KMS-11 (cell line): ENCODE data around the gene CHODL.

Source experiments
- H2AFZ ChIP-seq: fragments of 200-600 bp; sonication (generic); 2 replicates; pipeline ENCODE4 v1.6.1; 2016; ENCODE audit warnings: antibody characterized with exemption, mixed run types, low read depth
- H3K27ac ChIP-seq: fragments of 200-600 bp; sonication (generic); 2 replicates; pipeline ENCODE4 v1.6.1; 2016; ENCODE audit warnings: mild to moderate bottlenecking, mixed run types
- H3K27me3 ChIP-seq: fragments of 200-600 bp; sonication (generic); 2 replicates; pipeline ENCODE4 v1.6.1; 2017; ENCODE audit warnings: mild to moderate bottlenecking, low read depth, mixed run types, moderate library complexity; ENCODE audit not compliant: insufficient read depth
- H3K36me3 ChIP-seq: fragments of 200-600 bp; sonication (generic); 2 replicates; pipeline ENCODE4 v1.6.1; 2017; ENCODE audit warnings: mild to moderate bottlenecking, mixed run types; ENCODE audit not compliant: insufficient read depth
- H3K4me1 ChIP-seq: fragments of 200-600 bp; sonication (generic); 2 replicates; pipeline ENCODE4 v1.6.1; 2016; ENCODE audit warnings: mild to moderate bottlenecking, low read depth, mixed run types; ENCODE audit not compliant: poor library complexity, severe bottlenecking
- H3K4me2 ChIP-seq: fragments of 200-600 bp; sonication (generic); 2 replicates; pipeline ENCODE4 v1.7.0; 2016; ENCODE audit warnings: mild to moderate bottlenecking, mixed run types
- H3K4me3 ChIP-seq: fragments of 200-600 bp; sonication (generic); IDR thresholded peaks from 2 replicates; pipeline ENCODE4 v1.6.1; 2017; ENCODE audit warnings: low read depth, low read length, mixed read lengths; ENCODE audit not compliant: insufficient read depth
- H3K79me2 ChIP-seq: fragments of 200-600 bp; sonication (generic); 2 replicates; pipeline ENCODE4 v1.6.1; 2016; ENCODE audit warnings: low read depth, mixed run types; ENCODE audit not compliant: insufficient read depth
- H3K9ac ChIP-seq: fragments of 200-600 bp; sonication (generic); 2 replicates; pipeline ENCODE4 v1.6.1; 2016; ENCODE audit warnings: mild to moderate bottlenecking, mixed run types
- H4K20me1 ChIP-seq: fragments of 200-600 bp; sonication (generic); 2 replicates; pipeline ENCODE4 v1.6.1; 2016; ENCODE audit warnings: mild to moderate bottlenecking, mixed run types; ENCODE audit not compliant: insufficient read depth
- TF ChIP-seq, protein P1 (sequence below): fragments of 200-600 bp; sonication (generic); conservative IDR thresholded peaks from 2 replicates; pipeline ENCODE4 v1.6.1; 2017; ENCODE audit warnings: low read depth, mild to moderate bottlenecking, antibody characterized with exemption, low read length, moderate library complexity, mixed read lengths

Gene CHODL

DNA sequence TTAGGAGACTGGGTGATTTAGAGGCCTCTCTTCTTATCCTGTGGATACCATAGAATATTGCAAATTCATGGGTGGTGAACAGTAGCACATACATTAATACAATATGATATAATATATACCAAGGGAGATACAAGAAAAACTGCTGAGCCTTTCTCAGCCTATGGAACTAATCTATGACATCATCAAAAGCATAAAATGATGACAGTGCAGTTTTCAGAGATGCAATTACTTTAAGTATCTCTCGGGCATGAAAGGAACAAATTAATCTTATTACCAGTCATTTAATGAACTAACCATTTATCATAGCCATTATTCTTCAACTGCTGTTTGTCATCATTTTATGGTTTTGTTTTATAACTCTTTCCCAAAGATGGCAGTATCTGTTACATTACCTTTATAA lies 3.5 kb downstream of the CHODL start:
- H3K36me3 ChIP-seq = no peaks in the 10 kb centered on the region
- H3K27ac ChIP-seq = no peak overlapping the region
- no peak overlapping the region for H3K9ac ChIP-seq
- H3K4me2 ChIP-seq = no peak overlapping the region
- TF ChIP-seq, protein P1, sequence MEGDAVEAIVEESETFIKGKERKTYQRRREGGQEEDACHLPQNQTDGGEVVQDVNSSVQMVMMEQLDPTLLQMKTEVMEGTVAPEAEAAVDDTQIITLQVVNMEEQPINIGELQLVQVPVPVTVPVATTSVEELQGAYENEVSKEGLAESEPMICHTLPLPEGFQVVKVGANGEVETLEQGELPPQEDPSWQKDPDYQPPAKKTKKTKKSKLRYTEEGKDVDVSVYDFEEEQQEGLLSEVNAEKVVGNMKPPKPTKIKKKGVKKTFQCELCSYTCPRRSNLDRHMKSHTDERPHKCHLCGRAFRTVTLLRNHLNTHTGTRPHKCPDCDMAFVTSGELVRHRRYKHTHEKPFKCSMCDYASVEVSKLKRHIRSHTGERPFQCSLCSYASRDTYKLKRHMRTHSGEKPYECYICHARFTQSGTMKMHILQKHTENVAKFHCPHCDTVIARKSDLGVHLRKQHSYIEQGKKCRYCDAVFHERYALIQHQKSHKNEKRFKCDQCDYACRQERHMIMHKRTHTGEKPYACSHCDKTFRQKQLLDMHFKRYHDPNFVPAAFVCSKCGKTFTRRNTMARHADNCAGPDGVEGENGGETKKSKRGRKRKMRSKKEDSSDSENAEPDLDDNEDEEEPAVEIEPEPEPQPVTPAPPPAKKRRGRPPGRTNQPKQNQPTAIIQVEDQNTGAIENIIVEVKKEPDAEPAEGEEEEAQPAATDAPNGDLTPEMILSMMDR = no peak
- H3K4me1 ChIP-seq = peaks cover 23% of the 10 kb centered on the region
- no peaks in the 10 kb centered on the region for H3K79me2 ChIP-seq
- H3K4me3 ChIP-seq = no peak overlapping the region
- H2AFZ ChIP-seq = no peak overlapping the region
- H4K20me1 ChIP-seq = no peaks in the 10 kb centered on the region
- H3K27me3 ChIP-seq = no peaks in the 10 kb centered on the region

GRCh38 chr21:18249672-18250071 lies 5.0 kb downstream of the CHODL start:
- TF ChIP-seq, protein P1 = peak; percentile 70
- peak overlapping the region; percentile 50 for H2AFZ ChIP-seq

GRCh38 chr21:18251065-18251464 lies 6.4 kb downstream of the CHODL start:
- Histone ChIP-seq H2AFZ (no peak overlapping the region), H3K79me2 (no peaks in the 10 kb centered on the region), H3K4me3 (no peak overlapping the region), H3K4me1 (peaks cover 25% of the 10 kb centered on the region), H3K9ac (no peak overlapping the region), H3K27me3 (no peaks in the 10 kb centered on the region), H3K36me3 (no peaks in the 10 kb centered on the region), H3K4me2 (no peak overlapping the region), H3K27ac (no peak overlapping the region), H4K20me1 (no peaks in the 10 kb centered on the region)
- TF ChIP-seq, protein P1 = no peak

More at GRCh38 chr21:18249672-18250071, 5.0 kb downstream of the CHODL start:
- no peak overlapping the region; the same call in 1 of the 2 replicates for H3K9ac ChIP-seq
- peak overlapping the region; percentile 48 for H3K27ac ChIP-seq
- no peaks in the 10 kb centered on the region for H3K79me2 ChIP-seq
- H3K4me2 ChIP-seq = peak overlapping the region; percentile 24
- H3K36me3 ChIP-seq = no peaks in the 10 kb centered on the region
- H3K4me3 ChIP-seq = no peak overlapping the region
- peaks cover 25% of the 10 kb centered on the region for H3K4me1 ChIP-seq
- H3K27me3 ChIP-seq = no peaks in the 10 kb centered on the region
- no peaks in the 10 kb centered on the region for H4K20me1 ChIP-seq

- Histone ChIP-seq H3K27me3 (no peaks in the 10 kb centered on the region), H3K79me2 (no peaks in the 10 kb centered on the region), H2AFZ (no peak overlapping the region), H3K4me3 (no peak overlapping the region), H3K4me2 (no peak overlapping the region), H4K20me1 (no peaks in the 10 kb centered on the region), H3K36me3 (no peaks in the 10 kb centered on the region), H3K27ac (no peak overlapping the region), H3K4me1 (peaks cover 25% of the 10 kb centered on the region), H3K9ac (no peak overlapping the region)
- TF ChIP-seq, protein P1 = no peak
Observed at GRCh38 chr21:18252256-18252655, 7.6 kb downstream of the CHODL start.
